Stimulated activated naive B cell treated with anti-CD40 and anti-IgM and Interleukin-4, amounts not matched to agents 10 μg/mL and 1 μg/mL and 100 μg/mL, for 72 hours (primary cell): ENCODE data around the gene NOXO1.
"Not testable (repeated sequence)": the region's sequence is repeated elsewhere in the genome, so short reads cannot be mapped to it uniquely, and the experiment has no call there.

Source experiments
- ATAC-seq, 2 donors: fragments of 150-1000 bp; cut with Tn5 transposase; replicated peaks; 2 replicates each; pipeline ENCODE4 v1.10.0; 2021; ENCODE audit warnings: moderate library complexity in 1 of 2
- DNase-seq: peaks from one replicate; pipeline ENCODE4 v3.0.0; 2021
- H3K27ac Mint-ChIP-seq: one replicate; pipeline ENCODE4 v1.8.0; 2022; ENCODE audit warnings: mild to moderate bottlenecking, mixed read lengths
- H3K27me3 Mint-ChIP-seq, 2 donors: one replicate each; pipeline ENCODE4 v1.8.0; 2022; ENCODE audit warnings: mixed read lengths in 2 of 2
- H3K36me3 Mint-ChIP-seq, 2 donors: one replicate each; pipeline ENCODE4 v1.8.0; 2022; ENCODE audit warnings: mixed read lengths in 2 of 2, mild to moderate bottlenecking in 1 of 2
- H3K4me1 Mint-ChIP-seq, 2 donors: one replicate each; pipeline ENCODE4 v1.8.0; 2022; ENCODE audit warnings: mixed read lengths in 2 of 2, mild to moderate bottlenecking in 1 of 2
- H3K4me3 Mint-ChIP-seq, 2 donors: one replicate each; pipeline ENCODE4 v1.8.0; 2022; ENCODE audit warnings: mild to moderate bottlenecking in 2 of 2, mixed read lengths in 2 of 2, moderate library complexity in 1 of 2
- H3K9me3 Mint-ChIP-seq, 2 donors: one replicate each; pipeline ENCODE4 v1.8.0; 2022; ENCODE audit warnings: mixed read lengths in 2 of 2, mild to moderate bottlenecking in 1 of 2

NOXO1 gene

DNA sequence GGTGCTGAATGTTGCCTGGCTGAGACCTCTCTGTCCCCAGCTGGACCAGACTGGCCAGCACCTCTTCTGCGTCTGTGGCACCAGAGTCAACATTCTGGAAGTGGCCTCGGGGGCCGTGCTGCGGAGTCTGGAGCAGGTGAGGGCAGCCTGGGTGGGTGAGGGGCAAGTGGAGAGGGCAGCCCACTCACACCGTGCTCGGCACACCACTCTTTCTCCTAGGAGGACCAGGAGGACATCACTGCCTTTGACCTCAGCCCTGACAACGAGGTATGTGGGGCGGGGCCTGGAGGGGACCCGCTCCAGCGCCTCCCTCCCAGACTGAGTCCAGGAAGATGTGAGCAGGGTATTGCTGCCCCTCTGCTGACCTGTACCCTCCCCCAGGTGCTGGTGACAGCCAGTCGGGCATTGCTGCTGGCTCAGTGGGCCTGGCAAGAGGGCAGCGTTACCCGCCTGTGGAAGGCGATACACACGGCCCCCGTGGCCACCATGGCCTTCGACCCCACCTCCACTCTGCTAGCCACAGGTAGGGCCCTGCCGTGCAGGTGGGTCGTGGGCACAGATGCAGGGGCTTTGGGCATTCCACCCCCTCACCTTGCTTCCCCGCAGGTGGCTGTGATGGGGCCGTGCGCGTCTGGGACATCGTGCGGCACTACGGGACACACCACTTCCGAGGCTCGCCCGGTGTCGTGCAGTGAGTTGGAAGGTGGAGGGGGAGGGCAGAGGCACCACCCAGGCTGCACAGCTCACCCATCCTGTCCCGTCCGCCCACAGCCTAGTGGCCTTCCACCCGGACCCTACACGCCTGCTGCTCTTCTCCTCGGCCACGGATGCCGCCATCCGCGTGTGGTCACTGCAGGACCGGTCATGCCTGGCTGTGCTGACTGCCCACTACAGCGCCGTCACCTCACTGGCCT, 6.9 kb downstream of the NOXO1 start:
- H3K27ac Mint-ChIP-seq = peak overlapping the region; percentile 25
- DNase-seq = no peak
- H3K36me3 Mint-ChIP-seq = peaks cover 51 to 68% of the 10 kb centered on the region in 2 donors
- peak overlapping the region in 1 of 2 donors; percentile 39 for H3K4me3 Mint-ChIP-seq
- H3K4me1 Mint-ChIP-seq = peaks cover 26 to 42% of the 10 kb centered on the region in 2 donors
- no peaks in the 10 kb centered on the region for H3K9me3 Mint-ChIP-seq
- H3K27me3 Mint-ChIP-seq = peaks cover 16% of the 10 kb centered on the region in 2 donors
- no peak for ATAC-seq

DNA sequence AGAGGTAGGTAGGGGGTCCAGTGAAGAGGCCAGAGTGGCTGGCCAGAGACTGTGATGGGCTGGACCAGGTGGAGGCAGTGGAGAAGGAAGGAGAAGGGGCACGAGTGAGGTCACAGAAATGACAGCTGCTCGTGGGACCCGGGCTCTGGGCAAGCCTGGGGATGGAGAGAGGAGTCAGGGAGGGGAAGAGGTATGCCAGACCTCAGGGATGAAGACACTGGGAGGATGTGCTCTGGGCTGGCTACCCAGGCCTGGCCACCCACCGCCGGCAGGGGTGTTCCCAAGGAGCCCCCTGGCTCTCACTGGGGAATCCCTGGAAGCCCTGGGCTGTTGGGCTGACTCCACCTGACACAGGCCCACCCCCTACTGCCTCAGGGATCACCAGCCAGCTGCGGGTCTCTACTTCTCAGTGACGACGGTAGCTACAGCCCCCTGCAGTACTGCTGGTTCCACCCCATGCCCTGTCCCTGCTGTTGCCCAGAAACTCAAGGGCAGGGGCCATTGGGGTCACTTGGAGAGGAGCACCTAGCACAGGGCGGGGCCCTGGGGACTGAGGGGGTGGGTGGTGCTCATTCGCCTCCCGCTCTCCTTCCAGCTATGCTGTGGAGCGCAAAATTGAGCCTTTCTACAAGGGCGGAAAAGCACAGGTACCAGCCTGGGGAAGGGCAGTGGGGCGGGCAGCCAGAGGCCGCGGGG, 7.7 kb downstream of the NOXO1 start:
- Mint-ChIP-seq H3K27ac (no peak overlapping the region), H3K4me1 (peaks cover 24 to 39% of the 10 kb centered on the region in 2 donors), H3K27me3 (peaks cover 13 to 14% of the 10 kb centered on the region in 2 donors), H3K36me3 (peaks cover 47 to 63% of the 10 kb centered on the region in 2 donors), H3K9me3 (no peaks in the 10 kb centered on the region), H3K4me3 (peak overlapping the region; percentile 29 to 100)
- DNase-seq (no peak), ATAC-seq (no peak)

DNA sequence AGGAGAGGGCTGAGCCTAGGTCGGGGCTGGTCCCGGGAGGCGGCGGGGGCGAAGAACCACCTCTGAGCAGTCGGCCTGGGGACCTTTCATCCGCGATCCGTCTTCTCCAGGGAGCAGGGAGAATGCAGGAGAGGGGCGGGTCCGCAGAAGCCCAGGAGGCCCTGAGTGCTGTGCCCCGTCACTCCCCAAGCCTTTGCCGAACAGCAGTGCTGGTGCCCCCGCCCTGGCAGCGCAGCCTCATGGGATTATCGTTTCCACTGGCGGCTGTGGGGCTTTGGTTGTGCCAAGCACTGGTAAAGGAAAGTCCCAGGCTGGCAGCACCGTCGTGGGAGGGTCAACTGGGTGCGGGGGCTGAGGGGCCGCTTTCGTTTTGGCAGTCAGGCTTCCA, 8.8 kb downstream of the NOXO1 start:
- peaks cover 39 to 57% of the 10 kb centered on the region in 2 donors for H3K36me3 Mint-ChIP-seq
- ATAC-seq = peak in 1 of 2 donors; percentile 10
- peak overlapping the region; percentile 98 to 100 for H3K4me3 Mint-ChIP-seq
- DNase-seq = no peak
- H3K27me3 Mint-ChIP-seq = peaks cover 6 to 10% of the 10 kb centered on the region in 2 donors
- H3K27ac Mint-ChIP-seq = peak overlapping the region; percentile 98
- peaks cover 24 to 42% of the 10 kb centered on the region in 2 donors for H3K4me1 Mint-ChIP-seq
- no peaks in the 10 kb centered on the region for H3K9me3 Mint-ChIP-seq

DNA sequence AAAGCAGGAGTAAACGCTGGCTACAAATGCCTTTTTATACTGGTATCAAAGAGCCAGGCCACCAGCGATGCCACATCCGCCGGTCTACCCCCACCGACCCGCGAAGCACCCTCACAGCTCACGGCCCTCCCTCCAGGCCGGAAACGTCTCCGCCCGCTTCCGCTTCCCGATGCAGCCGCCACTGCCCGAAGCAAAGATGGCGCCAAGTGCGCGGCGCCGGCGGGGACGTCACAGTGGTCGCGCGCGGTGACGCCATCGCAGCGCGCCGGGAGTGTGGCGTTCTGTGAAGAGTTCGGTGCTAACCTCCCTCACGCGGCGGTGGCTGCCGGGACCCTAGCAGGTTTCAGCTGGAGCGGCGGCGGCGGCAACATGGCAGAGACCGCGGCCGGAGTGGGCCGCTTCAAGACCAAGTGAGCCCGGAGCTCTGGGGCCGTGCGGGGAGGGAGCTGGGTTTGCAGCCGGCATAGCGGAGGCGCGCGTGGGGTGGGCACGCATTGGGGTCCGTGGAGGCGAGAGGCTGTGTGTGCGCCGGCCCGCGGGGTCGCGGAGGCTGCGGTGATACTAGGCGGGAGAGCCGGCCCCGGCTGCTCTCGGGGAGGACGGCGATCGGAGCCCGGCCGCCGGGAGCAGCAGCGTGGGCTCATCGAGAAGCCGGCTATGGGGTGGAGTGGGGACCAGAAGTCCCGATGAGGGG, 9.3 kb downstream of the NOXO1 start, which contains the start of gene TBL3:
Gene TBL3, plus strand, starts transcription at position 258 of the 694 bp plus-strand sequence. Its CDS starts 112 bp downstream, at position 370.
- Mint-ChIP-seq H3K27ac (peak within 1 kb of the TSS; percentile 98), H3K36me3 (peaks cover 36 to 56% of the 10 kb centered on the region in 2 donors), H3K27me3 (peaks cover 4 to 8% of the 10 kb centered on the region in 2 donors), H3K4me3 (peak within 1 kb of the TSS; percentile 98 to 100), H3K9me3 (no peaks in the 10 kb centered on the region), H3K4me1 (peaks cover 24 to 45% of the 10 kb centered on the region in 2 donors)
- DNase-seq (peak; percentile 94), ATAC-seq (peak; percentile 97 to 98)

DNA sequence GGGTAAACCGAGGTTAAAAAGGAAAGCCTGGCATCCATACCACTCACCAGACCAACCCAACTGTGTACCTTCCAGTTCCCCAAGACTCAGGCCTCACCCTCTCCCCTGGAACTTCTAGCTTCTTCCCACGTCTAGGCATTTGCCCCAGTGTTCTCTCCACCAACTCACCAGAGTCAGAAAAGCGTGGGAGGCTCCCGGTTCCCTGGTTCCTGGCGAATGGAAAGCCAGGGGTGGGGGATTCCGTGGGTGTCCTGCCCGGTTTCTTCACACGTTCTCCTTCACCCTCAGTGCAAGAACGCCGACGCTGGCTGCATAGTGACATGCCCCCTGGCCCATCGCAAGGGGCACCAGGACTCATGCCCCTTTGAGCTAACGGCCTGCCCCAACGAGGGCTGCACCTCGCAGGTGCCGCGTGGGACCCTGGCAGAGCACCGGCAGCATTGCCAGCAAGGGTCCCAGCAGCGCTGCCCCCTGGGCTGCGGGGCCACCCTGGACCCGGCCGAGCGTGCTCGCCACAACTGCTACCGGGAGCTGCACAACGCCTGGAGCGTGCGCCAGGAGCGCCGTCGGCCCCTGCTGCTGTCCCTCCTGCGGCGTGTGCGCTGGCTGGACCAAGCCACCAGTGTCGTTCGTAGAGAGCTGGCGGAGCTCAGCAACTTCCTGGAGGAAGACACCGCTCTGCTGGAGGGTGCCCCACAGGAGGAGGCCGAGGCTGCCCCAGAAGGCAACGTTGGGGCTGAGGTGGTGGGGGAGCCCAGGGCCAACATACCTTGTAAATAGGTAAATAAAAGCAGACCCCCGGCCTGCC, 12.9 kb downstream of the NOXO1 start:
- H3K27me3 Mint-ChIP-seq = peaks cover 0 to 4% of the 10 kb centered on the region in 2 donors
- ATAC-seq (no peak), DNase-seq (no peak)
- H3K9me3 Mint-ChIP-seq = no peaks in the 10 kb centered on the region
- no peak overlapping the region for H3K27ac Mint-ChIP-seq
- H3K36me3 Mint-ChIP-seq = peaks cover 35 to 49% of the 10 kb centered on the region in 2 donors
- H3K4me1 Mint-ChIP-seq = peaks cover 30 to 60% of the 10 kb centered on the region in 2 donors
- no peak overlapping the region for H3K4me3 Mint-ChIP-seq

DNA sequence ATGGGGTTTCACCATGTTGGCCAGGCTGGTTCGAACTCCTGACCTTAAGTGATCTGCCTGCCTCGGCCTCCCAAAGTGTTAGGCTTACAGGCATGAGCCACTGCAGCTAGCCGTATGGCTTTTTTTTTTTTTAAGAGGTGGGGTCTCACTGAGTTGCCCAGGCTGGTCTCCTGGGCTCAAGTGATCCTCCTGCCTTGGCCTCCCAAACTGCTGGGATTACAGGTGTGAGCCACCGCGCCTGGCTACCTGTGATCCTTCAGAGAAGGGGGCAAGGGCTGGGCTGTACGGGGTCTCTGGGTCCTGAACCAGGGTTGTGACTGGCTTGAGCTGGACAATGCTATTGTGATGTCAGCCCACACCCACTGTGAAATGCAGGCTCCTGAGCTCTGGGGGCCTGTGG, 14.8 kb downstream of the NOXO1 start, which contains the start of gene RNF151:
Gene RNF151, plus strand, starts transcription at position 397 of the 400 bp plus-strand sequence. CDS start 26 bp downstream, outside the sequence.
- Mint-ChIP-seq H3K27ac (peak within 1 kb of the TSS; percentile 99), H3K36me3 (peaks cover 38 to 53% of the 10 kb centered on the region in 2 donors), H3K27me3 (no peaks in the 10 kb centered on the region), H3K4me1 (peaks cover 32 to 61% of the 10 kb centered on the region in 2 donors), H3K9me3 (no peaks in the 10 kb centered on the region), H3K4me3 (peak within 1 kb of the TSS; percentile 96)
- ATAC-seq = no peak
- no peak for DNase-seq

DNA sequence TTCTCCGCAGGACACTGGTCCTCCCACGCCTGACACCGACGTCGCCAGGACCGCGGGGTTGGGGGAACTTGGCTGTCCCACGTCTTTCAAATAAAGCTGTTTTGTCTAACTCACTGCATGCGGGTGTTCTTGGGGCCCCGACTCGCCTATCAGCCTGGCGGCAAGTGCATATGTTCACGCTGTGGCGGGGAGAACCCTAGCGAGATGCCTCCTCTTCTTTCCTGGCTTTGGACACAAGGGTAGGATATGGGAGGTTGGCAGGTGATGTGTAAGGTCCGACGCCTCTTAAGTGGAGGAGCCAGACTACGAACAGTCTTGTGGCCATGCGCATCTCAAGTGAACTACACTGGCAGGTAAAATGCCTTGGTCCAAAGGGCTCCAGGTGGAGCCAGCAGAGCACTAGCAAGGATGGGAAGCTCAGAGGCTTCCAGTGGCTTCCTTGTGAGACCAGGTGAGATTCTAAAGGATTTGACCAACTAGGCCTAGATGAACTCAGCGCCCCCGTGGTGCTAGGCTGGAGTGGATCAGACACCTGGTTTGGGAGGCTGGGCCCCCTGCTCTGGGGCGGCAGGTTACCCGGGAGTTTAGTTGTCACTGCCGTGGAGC, 15.8 kb downstream of the NOXO1 start:
- no peak for ATAC-seq
- Mint-ChIP-seq H3K4me3 (peak overlapping the region; percentile 96), H3K36me3 (peaks cover 34 to 56% of the 10 kb centered on the region in 2 donors), H3K27ac (peak overlapping the region; percentile 99), H3K4me1 (peaks cover 34 to 62% of the 10 kb centered on the region in 2 donors), H3K9me3 (no peaks in the 10 kb centered on the region), H3K27me3 (no peaks in the 10 kb centered on the region)
- DNase-seq = no peak

DNA sequence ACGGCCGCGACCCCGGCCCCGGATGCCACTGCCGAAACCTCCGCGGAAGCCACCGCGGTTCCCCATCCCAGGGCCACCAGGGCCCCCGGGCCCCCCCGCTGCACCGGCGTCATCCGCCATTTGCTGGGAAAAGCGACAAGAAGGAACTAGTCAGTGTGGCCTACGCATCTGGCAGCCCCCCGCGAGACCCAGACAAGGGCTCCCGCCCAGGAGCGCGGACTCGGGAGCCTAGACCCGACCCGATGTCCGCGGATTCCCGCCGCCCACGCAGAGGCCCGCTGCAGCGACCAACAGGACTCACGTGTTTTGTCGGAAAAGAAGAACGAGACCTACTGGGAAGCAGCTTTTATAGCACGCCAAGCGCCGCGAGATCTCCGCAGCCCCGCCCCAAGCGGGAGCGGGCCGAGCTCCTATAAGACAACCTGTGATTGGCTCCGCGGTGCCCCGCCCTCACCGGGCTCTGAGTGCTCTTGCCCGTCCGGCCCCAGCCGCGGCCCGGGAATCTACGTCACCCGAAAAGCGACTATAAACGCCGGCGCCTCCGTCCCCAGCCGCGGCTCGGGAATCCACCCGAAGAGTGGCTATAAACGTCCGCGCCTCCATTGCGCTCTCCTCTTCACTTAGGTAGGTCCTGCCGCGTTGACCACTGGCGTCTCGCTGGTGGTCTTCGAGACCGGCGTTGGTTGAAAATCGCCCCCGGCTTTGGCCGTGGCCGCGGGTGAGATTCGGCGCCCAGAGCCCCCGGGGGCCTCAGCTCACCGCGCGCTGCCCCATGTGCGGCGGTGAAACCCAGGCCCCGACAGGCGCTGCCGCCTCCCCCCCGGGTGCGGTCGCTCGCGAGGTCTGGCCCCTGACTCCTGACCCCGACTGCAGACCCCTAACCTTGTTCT, 16.5 kb downstream of the NOXO1 start, which contains the start of gene RPS2:
Gene RPS2, minus strand, starts transcription at position 321 of the 890 bp plus-strand sequence. Its CDS starts 201 bp downstream, at position 120.
- H3K9me3 Mint-ChIP-seq = no peaks in the 10 kb centered on the region
- DNase-seq (peak; percentile 98), ATAC-seq (peak; percentile 86 to 94)
- peak within 1 kb of the TSS; percentile 96 for H3K4me3 Mint-ChIP-seq
- H3K36me3 Mint-ChIP-seq = peaks cover 40 to 62% of the 10 kb centered on the region in 2 donors
- H3K27me3 Mint-ChIP-seq = no peaks in the 10 kb centered on the region
- H3K27ac Mint-ChIP-seq = peak within 1 kb of the TSS; percentile 99
- H3K4me1 Mint-ChIP-seq = peaks cover 38 to 62% of the 10 kb centered on the region in 2 donors

DNA sequence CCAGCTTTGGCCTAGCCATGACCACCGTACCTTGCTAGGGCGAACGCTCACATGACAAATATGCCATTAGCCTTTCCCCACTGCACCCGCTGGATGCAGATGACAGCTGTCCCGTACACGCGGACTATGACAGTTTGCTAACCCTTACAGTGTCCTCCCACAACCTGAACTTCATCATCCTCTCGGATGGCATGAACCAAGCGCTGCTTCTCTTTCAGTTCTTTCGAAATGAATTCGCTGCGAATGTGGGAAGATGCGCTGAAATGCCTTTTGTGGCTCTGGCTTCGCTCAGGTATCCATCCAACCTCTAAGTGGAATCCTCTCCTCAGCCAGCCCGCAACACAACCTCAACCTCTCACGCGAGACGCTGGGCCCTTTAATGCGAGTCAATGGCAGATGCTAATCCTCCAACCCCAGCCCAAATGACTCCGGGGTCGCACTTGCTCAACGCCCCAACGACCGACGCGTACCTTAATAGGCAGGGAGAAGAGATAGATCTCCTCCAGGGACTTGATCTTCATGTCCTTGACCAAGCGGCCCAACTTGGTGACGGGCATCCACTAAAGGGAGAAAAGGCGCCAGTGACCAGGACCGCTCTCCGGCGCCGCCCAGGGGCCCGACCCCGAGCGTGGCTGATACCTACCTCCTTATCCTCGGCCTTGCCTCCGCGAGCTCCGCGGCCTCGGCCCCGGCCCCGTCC, 17.3 kb downstream of the NOXO1 start:
- Mint-ChIP-seq H3K36me3 (peaks cover 40 to 62% of the 10 kb centered on the region in 2 donors), H3K4me3 (peak overlapping the region; percentile 96), H3K9me3 (no peaks in the 10 kb centered on the region), H3K4me1 (peaks cover 39 to 67% of the 10 kb centered on the region in 2 donors), H3K27me3 (no peaks in the 10 kb centered on the region), H3K27ac (peak overlapping the region; percentile 99)
- ATAC-seq (peak; percentile 1 to 18), DNase-seq (no peak)

DNA sequence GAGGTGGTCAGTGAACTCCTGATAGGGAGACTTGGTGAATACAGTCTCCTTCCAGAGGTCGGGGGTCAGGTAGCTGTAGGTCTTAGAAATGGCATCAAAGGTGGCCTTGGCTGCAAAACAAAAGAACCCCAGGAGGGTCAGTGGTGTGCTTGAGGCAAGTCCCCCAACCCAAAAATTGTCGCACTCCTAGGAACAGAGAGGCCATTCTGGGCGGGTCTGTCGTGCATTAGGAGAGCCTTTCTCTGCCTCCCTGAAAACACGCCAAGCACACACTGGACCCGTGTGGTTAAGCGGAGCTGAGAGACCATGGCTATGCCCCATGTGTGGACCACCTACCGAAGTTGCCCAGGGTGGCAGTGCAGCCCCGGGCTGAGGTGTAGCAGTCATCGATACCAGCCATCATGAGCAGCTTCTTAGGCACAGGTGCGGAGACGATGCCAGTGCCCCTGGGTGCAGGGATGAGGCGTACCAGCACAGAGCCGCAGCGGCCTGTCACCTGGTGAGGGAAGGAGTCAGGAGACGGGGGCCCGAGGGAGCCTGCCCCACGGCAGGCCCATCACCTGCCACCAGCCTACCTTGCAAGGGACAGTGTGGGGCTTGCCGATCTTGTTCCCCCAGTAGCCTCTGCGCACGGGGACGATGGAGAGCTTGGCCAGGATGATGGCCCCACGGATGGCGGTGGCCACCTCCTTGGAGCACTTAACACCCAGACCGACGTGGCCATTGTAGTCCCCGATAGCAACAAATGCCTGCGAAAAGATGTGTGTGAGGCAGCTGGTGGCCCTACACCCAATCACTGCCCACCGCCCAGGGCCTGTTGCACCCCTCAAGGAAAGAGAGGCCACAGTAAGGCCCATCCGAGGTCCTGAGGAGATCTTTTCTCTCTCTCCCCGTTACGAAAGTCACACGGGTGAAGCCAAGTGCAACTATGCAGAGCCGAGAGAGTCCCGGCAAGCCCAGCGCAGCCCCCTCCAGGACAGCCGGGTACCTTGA, 18.8 kb downstream of the NOXO1 start:
- H3K4me3 Mint-ChIP-seq = peak overlapping the region; percentile 96
- not testable (repeated sequence) for DNase-seq, H3K27me3 Mint-ChIP-seq, H3K9me3 Mint-ChIP-seq, ATAC-seq
- H3K27ac Mint-ChIP-seq = peak overlapping the region; percentile 99
- H3K36me3 Mint-ChIP-seq = peaks cover 40 to 61% of the 10 kb centered on the region in 2 donors
- H3K4me1 Mint-ChIP-seq = peaks cover 39 to 68% of the 10 kb centered on the region in 2 donors

DNA sequence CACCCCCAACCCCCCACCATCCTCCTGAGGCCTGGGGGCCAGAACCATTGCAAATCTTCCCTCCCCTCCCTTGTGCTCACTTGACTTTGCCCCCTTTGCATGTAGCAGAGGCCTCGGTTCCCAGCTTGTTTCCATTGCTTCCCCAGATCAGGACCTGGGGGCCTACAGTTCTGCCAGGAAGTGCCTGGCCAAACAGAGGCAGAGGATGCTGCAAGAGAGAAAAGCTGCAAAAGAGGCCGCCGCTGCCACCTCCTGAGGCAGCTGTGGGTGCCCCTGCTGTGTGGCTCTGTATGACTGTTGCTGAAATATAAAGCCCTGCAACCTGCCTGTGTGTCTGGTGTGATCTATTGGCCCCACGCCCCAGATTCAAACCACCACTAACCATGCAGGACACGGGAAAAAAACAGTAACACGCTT, 19.6 kb downstream of the NOXO1 start:
- Mint-ChIP-seq H3K27ac (peak overlapping the region; percentile 99), H3K27me3 (no peaks in the 10 kb centered on the region), H3K9me3 (no peaks in the 10 kb centered on the region), H3K4me3 (peak overlapping the region; percentile 56 to 96), H3K36me3 (peaks cover 38 to 57% of the 10 kb centered on the region in 2 donors), H3K4me1 (peaks cover 39 to 64% of the 10 kb centered on the region in 2 donors)
- ATAC-seq (no peak), DNase-seq (no peak)
